OCI-LY7 (cell line): ENCODE data around the gene VPS37C.

Experiments
- EZH2phosphoT487 ChIP-seq: fragments of 200-600 bp; sonication (generic); IDR thresholded peaks from 2 replicates; pipeline ENCODE4 v1.6.1; 2018; ENCODE audit warnings: low read depth, borderline replicate concordance, mild to moderate bottlenecking, mixed run types, antibody characterized with exemption, low read length, moderate library complexity, mixed read lengths
- TF ChIP-seq, protein P1 (sequence below): fragments of 200-600 bp; sonication (generic); conservative IDR thresholded peaks from 2 replicates; pipeline ENCODE4 v1.5.1; 2014; ENCODE audit warnings: mild to moderate bottlenecking, antibody characterized with exemption, low read length, moderate library complexity, mixed read lengths

DNA sequence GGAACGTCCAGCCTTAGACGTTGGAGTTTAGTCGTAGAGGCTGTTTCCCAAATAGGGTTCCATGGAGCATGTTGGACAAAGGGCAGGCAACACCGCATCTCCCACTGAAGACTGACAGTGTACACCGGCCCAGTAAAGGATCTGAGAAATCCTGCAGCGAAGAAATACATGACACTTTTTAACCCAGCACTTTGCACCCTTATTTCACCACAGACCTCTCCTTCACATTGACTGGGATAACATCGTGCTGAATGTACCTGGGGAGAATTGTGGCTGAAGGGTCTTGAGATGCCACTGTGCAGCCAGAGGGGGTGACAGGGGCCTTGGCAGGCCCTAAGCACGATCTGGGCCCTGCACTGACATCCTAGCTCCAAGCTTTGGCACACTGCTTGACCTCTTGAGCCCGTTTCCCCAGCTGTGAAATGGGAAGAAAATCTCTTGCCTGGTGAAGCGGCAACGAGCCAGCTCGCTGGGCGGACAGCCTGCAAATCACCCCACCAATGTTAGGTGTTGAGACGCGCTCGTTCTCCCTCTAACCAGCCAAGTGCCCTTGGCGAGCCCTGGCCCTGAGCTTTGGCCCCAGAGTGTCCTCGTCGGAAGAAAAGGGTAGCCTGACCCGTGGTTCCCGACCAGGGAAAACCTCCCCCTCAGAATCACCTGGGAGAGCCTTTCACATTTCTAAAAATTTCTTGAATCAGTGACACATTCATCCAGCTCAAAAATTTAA lies 45.6 kb downstream of the VPS37C start:
- TF ChIP-seq, protein P1, sequence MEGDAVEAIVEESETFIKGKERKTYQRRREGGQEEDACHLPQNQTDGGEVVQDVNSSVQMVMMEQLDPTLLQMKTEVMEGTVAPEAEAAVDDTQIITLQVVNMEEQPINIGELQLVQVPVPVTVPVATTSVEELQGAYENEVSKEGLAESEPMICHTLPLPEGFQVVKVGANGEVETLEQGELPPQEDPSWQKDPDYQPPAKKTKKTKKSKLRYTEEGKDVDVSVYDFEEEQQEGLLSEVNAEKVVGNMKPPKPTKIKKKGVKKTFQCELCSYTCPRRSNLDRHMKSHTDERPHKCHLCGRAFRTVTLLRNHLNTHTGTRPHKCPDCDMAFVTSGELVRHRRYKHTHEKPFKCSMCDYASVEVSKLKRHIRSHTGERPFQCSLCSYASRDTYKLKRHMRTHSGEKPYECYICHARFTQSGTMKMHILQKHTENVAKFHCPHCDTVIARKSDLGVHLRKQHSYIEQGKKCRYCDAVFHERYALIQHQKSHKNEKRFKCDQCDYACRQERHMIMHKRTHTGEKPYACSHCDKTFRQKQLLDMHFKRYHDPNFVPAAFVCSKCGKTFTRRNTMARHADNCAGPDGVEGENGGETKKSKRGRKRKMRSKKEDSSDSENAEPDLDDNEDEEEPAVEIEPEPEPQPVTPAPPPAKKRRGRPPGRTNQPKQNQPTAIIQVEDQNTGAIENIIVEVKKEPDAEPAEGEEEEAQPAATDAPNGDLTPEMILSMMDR = no peak
- TF ChIP-seq EZH2phosphoT487 = no peak
